Hepatocyte (in vitro differentiated cells): ENCODE measurements around the gene MYZAP. TPM values are rescaled to one million over a fixed set of nuclear protein-coding genes. Genes with fewer than 3 reads are reported as not detected.

Experiments used
- DNase-seq: peaks from one replicate; pipeline ENCODE4 v3.0.0-alpha.2; 2016; ENCODE audit warnings: low spot score
- H2AFZ ChIP-seq: fragments of 200-600 bp; sonication (generic); 2 replicates; pipeline ENCODE4 v1.6.0; 2016; ENCODE audit warnings: antibody characterized with exemption, mild to moderate bottlenecking
- H3K27ac ChIP-seq: fragments of 200-600 bp; sonication (generic); 2 replicates; pipeline ENCODE4 v1.5.1; 2016; ENCODE audit warnings: mild to moderate bottlenecking
- H3K27me3 ChIP-seq: fragments of 200-600 bp; sonication (generic); 2 replicates; pipeline ENCODE4 v1.6.1; 2016
- H3K36me3 ChIP-seq: fragments of 200-600 bp; sonication (generic); replicated peaks from 2 replicates; pipeline ENCODE4 v1.5.1; 2016; ENCODE audit warnings: low read depth; ENCODE audit not compliant: insufficient read depth
- H3K4me1 ChIP-seq: fragments of 200-600 bp; sonication (generic); 2 replicates; pipeline ENCODE4 v1.5.1; 2016; ENCODE audit warnings: mild to moderate bottlenecking, moderate library complexity; ENCODE audit not compliant: insufficient read depth
- H3K4me2 ChIP-seq: fragments of 200-600 bp; sonication (generic); 2 replicates; pipeline ENCODE4 v1.6.0; 2016
- H3K4me3 ChIP-seq: fragments of 200-600 bp; sonication (generic); 2 replicates; pipeline ENCODE4 v1.5.1; 2016; ENCODE audit warnings: mild to moderate bottlenecking
- H3K79me2 ChIP-seq: fragments of 200-600 bp; sonication (generic); 2 replicates; pipeline ENCODE4 v1.6.0; 2017; ENCODE audit warnings: mild to moderate bottlenecking
- H3K9me2 ChIP-seq: fragments of 200-600 bp; sonication (generic); replicated peaks from 2 replicates; pipeline ENCODE4 v1.6.0; 2017; ENCODE audit warnings: mild to moderate bottlenecking; ENCODE audit not compliant: insufficient read depth
- H3K9me3 ChIP-seq: fragments of 200-600 bp; sonication (generic); 2 replicates; pipeline ENCODE4 v1.5.1; 2016; ENCODE audit warnings: low read depth, mild to moderate bottlenecking
- H4K20me1 ChIP-seq: fragments of 200-600 bp; sonication (generic); 2 replicates; pipeline ENCODE4 v1.6.0; 2016; ENCODE audit warnings: mild to moderate bottlenecking; ENCODE audit not compliant: insufficient read depth, poor library complexity, severe bottlenecking
- EZH2 ChIP-seq: fragments of 200-600 bp; sonication (generic); IDR thresholded peaks from 2 replicates; pipeline ENCODE4 v1.6.1; 2016; ENCODE audit warnings: antibody characterized with exemption, mild to moderate bottlenecking, borderline replicate concordance
- EZH2phosphoT487 ChIP-seq: fragments of 200-600 bp; sonication (generic); IDR thresholded peaks from one replicate; pipeline ENCODE4 v1.6.1; 2018; ENCODE audit warnings: antibody characterized with exemption, mild to moderate bottlenecking, low read depth, moderate library complexity; ENCODE audit not compliant: unreplicated experiment, severe bottlenecking
- WGBS: methylation state at CpG from one replicate; pipeline ENCODE4 v1.1.6; 2016; ENCODE audit warnings: low lambda C conversion rate; ENCODE audit errors: missing lambda C conversion rate; 5-methylcytosine and 5-hydroxymethylcytosine counted together
- polyA plus RNA-seq: library from polyadenylated mRNA; unstranded; fragments of >200 nt; fragmentation: Nextera tagmentation; extraction: Ambion mirVana; gene quantifications from 2 replicates; pipeline ENCODE4 v1.2.1, GENCODE V29; 2016
- total RNA-seq: library from RNA; depleted of rRNA; stranded (reverse); fragments of >200 nt; gene quantifications from 2 replicates; pipeline ENCODE4 v1.2.3, GENCODE V29; 2014
- TF ChIP-seq, protein P1 (sequence below): fragments of 200-600 bp; sonication (generic); IDR thresholded peaks from 2 replicates; pipeline ENCODE4 v1.5.1; 2016; ENCODE audit warnings: antibody characterized with exemption, mild to moderate bottlenecking; ENCODE audit not compliant: poor library complexity

MYZAP gene
- total and polyA plus RNA-seq, 2 experiments from 2014 or later: 12.0 to 15.5 TPM

DNA sequence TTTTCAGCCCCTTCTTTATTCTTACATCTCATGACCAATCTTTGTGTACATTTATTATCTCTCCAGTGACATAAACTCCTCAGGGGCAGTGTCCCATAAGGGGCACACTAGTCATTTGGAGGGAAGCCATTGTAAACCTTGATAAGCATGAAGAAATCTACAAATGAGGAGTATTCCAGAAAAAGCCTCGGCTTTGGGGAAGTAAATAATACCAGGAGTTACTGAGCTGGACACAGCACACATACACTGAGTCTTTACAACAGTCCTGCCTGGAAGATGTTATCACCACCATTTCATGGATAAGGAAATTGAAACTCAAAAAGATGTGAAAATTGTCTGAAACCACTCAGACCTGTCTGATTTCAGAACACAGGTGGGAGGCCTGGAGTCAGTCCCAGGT, 99.4 kb downstream of the MYZAP start:
- Histone ChIP-seq H3K9me3 (no peaks in the 10 kb centered on the region), H4K20me1 (no peaks in the 10 kb centered on the region), H3K79me2 (no peaks in the 10 kb centered on the region), H2AFZ (no peak overlapping the region), H3K27me3 (no peaks in the 10 kb centered on the region), H3K4me1 (peaks cover 9% of the 10 kb centered on the region), H3K4me2 (no peak overlapping the region), H3K36me3 (no peaks in the 10 kb centered on the region), H3K9me2 (no peaks in the 10 kb centered on the region), H3K27ac (no peak overlapping the region), H3K4me3 (no peak overlapping the region)
- WGBS: 36% methylated on average over 1 of the region's 1 CpG
- DNase-seq: no peak
- TF ChIP-seq EZH2phosphoT487: no peak

DNA sequence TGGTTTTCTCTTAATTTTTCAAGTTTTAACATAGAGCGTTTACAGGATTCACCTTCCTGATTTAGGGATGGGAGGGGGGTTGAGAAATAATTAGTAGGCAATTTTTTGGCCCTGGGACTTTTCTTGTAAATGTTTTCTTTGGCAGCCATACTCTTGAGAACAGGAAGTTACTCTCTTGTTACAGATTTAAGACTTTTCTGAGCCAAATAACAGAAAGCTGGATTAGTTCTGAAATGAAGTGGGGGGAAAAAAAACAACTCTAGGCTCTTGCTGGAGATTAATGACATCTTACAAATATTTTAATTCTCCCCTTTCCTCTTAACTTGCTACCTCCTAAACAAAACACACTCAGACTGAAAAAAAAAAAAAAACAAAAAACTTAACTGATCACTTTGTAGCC, 101.0 kb downstream of the MYZAP start:
- Histone ChIP-seq H3K27me3 (no peaks in the 10 kb centered on the region), H3K79me2 (no peaks in the 10 kb centered on the region), H2AFZ (no peak overlapping the region), H4K20me1 (no peaks in the 10 kb centered on the region), H3K4me3 (no peak overlapping the region), H3K9me3 (no peaks in the 10 kb centered on the region), H3K27ac (no peak overlapping the region), H3K4me1 (peaks cover 9% of the 10 kb centered on the region), H3K36me3 (no peaks in the 10 kb centered on the region), H3K4me2 (no peak overlapping the region), H3K9me2 (no peaks in the 10 kb centered on the region)
- no peak for TF ChIP-seq EZH2
- DNase-seq: no peak
- WGBS: 79% methylated on average over 1 of the region's 1 CpG

- DNase-seq: no peak
- H3K27me3 ChIP-seq: no peaks in the 10 kb centered on the region
- TF ChIP-seq, protein P1, sequence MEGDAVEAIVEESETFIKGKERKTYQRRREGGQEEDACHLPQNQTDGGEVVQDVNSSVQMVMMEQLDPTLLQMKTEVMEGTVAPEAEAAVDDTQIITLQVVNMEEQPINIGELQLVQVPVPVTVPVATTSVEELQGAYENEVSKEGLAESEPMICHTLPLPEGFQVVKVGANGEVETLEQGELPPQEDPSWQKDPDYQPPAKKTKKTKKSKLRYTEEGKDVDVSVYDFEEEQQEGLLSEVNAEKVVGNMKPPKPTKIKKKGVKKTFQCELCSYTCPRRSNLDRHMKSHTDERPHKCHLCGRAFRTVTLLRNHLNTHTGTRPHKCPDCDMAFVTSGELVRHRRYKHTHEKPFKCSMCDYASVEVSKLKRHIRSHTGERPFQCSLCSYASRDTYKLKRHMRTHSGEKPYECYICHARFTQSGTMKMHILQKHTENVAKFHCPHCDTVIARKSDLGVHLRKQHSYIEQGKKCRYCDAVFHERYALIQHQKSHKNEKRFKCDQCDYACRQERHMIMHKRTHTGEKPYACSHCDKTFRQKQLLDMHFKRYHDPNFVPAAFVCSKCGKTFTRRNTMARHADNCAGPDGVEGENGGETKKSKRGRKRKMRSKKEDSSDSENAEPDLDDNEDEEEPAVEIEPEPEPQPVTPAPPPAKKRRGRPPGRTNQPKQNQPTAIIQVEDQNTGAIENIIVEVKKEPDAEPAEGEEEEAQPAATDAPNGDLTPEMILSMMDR: no peak
- no peak for TF ChIP-seq EZH2phosphoT487
- TF ChIP-seq EZH2: no peak
- H3K9me3 ChIP-seq: no peaks in the 10 kb centered on the region
- no peak overlapping the region for H3K27ac ChIP-seq
- H3K36me3 ChIP-seq: no peaks in the 10 kb centered on the region
- H4K20me1 ChIP-seq: no peaks in the 10 kb centered on the region
- 52% methylated on average over 1 of the region's 1 CpG for WGBS
- no peaks in the 10 kb centered on the region for H3K79me2 ChIP-seq
- H3K9me2 ChIP-seq: no peaks in the 10 kb centered on the region
- no peak overlapping the region for H3K4me3 ChIP-seq
- H2AFZ ChIP-seq: no peak overlapping the region
- H3K4me2 ChIP-seq: no peak overlapping the region
- peaks cover 9% of the 10 kb centered on the region for H3K4me1 ChIP-seq
Measured at GRCh38 chr15:57694279-57694678, 102.6 kb downstream of the MYZAP start.

- no peaks in the 10 kb centered on the region for H3K9me2 ChIP-seq
- H3K79me2 ChIP-seq: no peaks in the 10 kb centered on the region
- H3K27ac ChIP-seq: no peak overlapping the region
- H3K36me3 ChIP-seq: no peaks in the 10 kb centered on the region
- no peaks in the 10 kb centered on the region for H4K20me1 ChIP-seq
- DNase-seq: no peak
- no peak overlapping the region for H2AFZ ChIP-seq
- no peak for TF ChIP-seq EZH2
- TF ChIP-seq, protein P1: no peak
- TF ChIP-seq EZH2phosphoT487: no peak
- no peak overlapping the region for H3K4me3 ChIP-seq
- WGBS: 52% methylated on average over 5 of the region's 5 CpGs
- no peaks in the 10 kb centered on the region for H3K9me3 ChIP-seq
- H3K4me1 ChIP-seq: peaks cover 9% of the 10 kb centered on the region
- no peaks in the 10 kb centered on the region for H3K27me3 ChIP-seq
- no peak overlapping the region for H3K4me2 ChIP-seq
Measured at GRCh38 chr15:57696146-57696545, 104.4 kb downstream of the MYZAP start.

- Histone ChIP-seq H2AFZ (no peak overlapping the region), H3K4me1 (peaks cover 4% of the 10 kb centered on the region), H3K79me2 (no peaks in the 10 kb centered on the region), H3K4me2 (no peak overlapping the region), H3K9me2 (no peaks in the 10 kb centered on the region), H3K27ac (no peak overlapping the region), H3K9me3 (no peaks in the 10 kb centered on the region), H3K4me3 (no peak overlapping the region), H4K20me1 (no peaks in the 10 kb centered on the region), H3K27me3 (no peaks in the 10 kb centered on the region), H3K36me3 (no peaks in the 10 kb centered on the region)
- no peak for TF ChIP-seq EZH2phosphoT487
- TF ChIP-seq EZH2: no peak
- TF ChIP-seq, protein P1: no peak
- WGBS: 93% methylated on average over 4 of the region's 4 CpGs
- no peak for DNase-seq
Measured at GRCh38 chr15:57697588-57697987, 105.9 kb downstream of the MYZAP start.
